BJ (cell line): Measurements from ENCODE around the gene PEX26. TPM values are rescaled to one million over a fixed set of nuclear protein-coding genes. Genes with fewer than 3 reads are reported as not detected.

Source experiments
- CTCF ChIA-PET: fragments of 350-600 bp; formaldehyde crosslinking; extraction: SDS; loops from one replicate; lab custom pipeline; 2021; ENCODE audit warnings: antibody characterized with exemption, inconsistent platforms; lab: Yijun Ruan, JAX
- POLR2A ChIA-PET: fragments of 300-600 bp; sonication (Branson Sonifier 250); formaldehyde crosslinking; extraction: SDS; loops from one replicate; lab custom pipeline; 2021; ENCODE audit warnings: antibody characterized with exemption; lab: Charles Lee
- DNase-seq: peaks from one replicate; pipeline ENCODE4 v3.0.0-alpha.2; 2011; ENCODE audit warnings: low read depth
- H3K27me3 ChIP-seq: 2 replicates; pipeline ENCODE4 v1.6.0; 2011; ENCODE audit warnings: low read length; ENCODE audit not compliant: control insufficient read depth, insufficient read depth
- H3K36me3 ChIP-seq: 2 replicates; pipeline ENCODE4 v1.5.1; 2011; ENCODE audit warnings: low read length; ENCODE audit not compliant: control insufficient read depth, insufficient read depth
- H3K4me3 ChIP-seq: 2 replicates; pipeline ENCODE4 v1.5.1; 2011; ENCODE audit warnings: low read depth, mild to moderate bottlenecking, control low read depth, low read length
- polyA plus RNA-seq: library from polyadenylated mRNA; depleted of rRNA; stranded (reverse); fragments of >200 nt; gene quantifications from 2 replicates; pipeline ENCODE4 v1.2.3, GENCODE V29; 2011
- TF ChIP-seq, protein P1 (sequence below): IDR thresholded peaks from 2 replicates; pipeline ENCODE4 v1.5.1; 2011; ENCODE audit warnings: low read depth, mild to moderate bottlenecking, control low read depth, inconsistent platforms, low read length, moderate library complexity; ENCODE audit not compliant: insufficient read depth

The PEX26 gene
- polyA plus RNA-seq, 1 experiment, result 30.6 TPM

DNA sequence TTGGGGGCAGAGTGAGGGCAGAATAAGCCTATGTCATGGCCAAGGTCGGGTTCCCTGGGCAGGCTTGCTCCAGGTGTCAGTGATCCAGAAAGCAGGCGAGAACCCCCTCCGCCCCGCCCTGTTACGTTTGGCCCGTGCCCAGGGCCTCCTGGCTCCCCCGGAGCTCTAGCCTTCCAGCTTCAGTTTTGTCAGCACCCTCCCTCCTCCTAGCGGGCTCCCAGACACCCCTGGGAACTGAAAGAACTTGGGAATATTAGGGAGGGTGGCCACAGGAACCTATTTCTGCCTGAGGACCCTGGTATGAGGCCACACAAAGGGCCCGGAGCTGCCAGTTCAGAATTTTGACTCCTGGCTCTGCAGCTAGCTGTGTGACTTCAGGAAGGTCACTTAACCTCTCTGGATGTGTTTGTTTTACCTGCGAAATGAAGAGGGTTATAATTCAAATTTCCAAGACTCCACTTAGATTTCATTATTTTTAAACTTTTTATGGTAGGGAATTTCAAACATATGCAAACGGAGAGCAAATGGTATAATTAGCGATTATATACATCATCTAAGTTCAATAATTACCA lies 34.1 kb downstream of the PEX26 start:
- TF ChIP-seq, protein P1, sequence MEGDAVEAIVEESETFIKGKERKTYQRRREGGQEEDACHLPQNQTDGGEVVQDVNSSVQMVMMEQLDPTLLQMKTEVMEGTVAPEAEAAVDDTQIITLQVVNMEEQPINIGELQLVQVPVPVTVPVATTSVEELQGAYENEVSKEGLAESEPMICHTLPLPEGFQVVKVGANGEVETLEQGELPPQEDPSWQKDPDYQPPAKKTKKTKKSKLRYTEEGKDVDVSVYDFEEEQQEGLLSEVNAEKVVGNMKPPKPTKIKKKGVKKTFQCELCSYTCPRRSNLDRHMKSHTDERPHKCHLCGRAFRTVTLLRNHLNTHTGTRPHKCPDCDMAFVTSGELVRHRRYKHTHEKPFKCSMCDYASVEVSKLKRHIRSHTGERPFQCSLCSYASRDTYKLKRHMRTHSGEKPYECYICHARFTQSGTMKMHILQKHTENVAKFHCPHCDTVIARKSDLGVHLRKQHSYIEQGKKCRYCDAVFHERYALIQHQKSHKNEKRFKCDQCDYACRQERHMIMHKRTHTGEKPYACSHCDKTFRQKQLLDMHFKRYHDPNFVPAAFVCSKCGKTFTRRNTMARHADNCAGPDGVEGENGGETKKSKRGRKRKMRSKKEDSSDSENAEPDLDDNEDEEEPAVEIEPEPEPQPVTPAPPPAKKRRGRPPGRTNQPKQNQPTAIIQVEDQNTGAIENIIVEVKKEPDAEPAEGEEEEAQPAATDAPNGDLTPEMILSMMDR, result no peak
- CTCF ChIA-PET, result no interaction called here
- POLR2A ChIA-PET, result no interaction called here

DNA sequence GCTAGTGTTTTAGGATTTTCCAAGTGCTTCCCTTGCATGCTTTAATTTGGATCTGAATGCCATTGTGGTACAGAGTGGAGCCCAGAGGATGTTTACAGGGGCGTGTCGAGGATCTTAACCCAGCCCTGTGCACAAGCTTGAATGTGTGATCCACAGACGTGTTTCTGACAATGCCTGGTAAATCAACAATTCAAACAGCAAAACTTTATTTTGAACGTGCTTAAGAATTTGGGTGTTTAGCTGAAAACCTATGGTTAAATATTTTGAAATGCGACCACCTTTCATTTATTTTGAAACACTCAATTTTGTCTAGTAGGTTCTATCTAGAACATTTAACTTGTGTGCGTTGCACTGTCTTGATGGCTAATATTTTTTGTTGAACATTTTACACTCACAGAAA lies 34.6 kb downstream of the PEX26 start:
- Histone ChIP-seq H3K4me3 (no peak overlapping the region), H3K27me3 (peaks cover 3% of the 10 kb centered on the region), H3K36me3 (no peaks in the 10 kb centered on the region)
- CTCF ChIA-PET, result interaction anchor here (1.0 kb wide), 1 partner anchor 283 kb away, joined by 3 read pairs; no protein-coding TSS in a partner anchor
- TF ChIP-seq, protein P1, result no peak
- no peak for DNase-seq
- POLR2A ChIA-PET, result no interaction called here

More for the DNA sequence above, 34.1 kb downstream of the PEX26 start:
- Histone ChIP-seq H3K36me3 (no peaks in the 10 kb centered on the region), H3K27me3 (peaks cover 3% of the 10 kb centered on the region), H3K4me3 (no peak overlapping the region)
- no peak for DNase-seq

DNA sequence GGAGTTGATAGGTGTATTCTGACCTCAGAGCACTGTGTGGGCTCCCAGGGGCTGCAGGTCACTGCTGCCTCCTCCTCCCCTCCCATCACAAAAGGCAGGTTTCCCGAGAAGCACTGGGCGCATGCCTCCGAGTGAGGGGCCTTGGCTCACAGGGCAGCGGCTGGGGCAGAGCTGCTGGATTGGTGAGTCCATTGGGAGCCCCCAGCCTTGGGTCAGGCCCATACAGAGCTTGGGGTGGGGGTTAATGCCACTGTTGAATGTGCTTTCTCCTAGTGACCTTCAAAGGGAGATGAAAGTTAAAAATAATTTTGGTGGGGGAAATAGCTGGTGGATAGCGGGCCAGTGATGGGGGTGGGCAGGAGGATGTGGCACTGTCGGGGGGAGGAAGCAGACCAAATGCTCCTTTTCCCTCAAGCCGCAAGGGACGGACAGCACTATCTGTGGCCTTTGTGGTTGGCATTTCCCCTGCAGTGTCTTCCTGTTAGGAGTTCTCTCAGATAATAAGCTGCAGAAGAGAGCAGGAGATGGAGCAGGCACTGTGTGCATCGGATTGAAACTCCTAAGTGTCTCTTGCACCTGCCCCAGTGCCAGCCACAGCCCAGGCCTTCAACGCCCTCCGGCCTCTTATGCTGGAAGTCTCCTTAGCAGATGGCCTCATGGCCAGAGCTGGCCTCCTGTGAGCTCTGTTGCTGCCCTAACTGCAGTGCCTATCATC lies 36.0 kb downstream of the PEX26 start:
- POLR2A ChIA-PET, result no interaction called here
- CTCF ChIA-PET, result interaction anchor here (1.0 kb wide), 1 partner anchor 284 kb away, joined by 3 read pairs; no protein-coding TSS in a partner anchor
- no peak overlapping the region for H3K4me3 ChIP-seq
- TF ChIP-seq, protein P1, result no peak
- peaks cover 3% of the 10 kb centered on the region for H3K27me3 ChIP-seq
- no peaks in the 10 kb centered on the region for H3K36me3 ChIP-seq
- DNase-seq, result no peak

DNA sequence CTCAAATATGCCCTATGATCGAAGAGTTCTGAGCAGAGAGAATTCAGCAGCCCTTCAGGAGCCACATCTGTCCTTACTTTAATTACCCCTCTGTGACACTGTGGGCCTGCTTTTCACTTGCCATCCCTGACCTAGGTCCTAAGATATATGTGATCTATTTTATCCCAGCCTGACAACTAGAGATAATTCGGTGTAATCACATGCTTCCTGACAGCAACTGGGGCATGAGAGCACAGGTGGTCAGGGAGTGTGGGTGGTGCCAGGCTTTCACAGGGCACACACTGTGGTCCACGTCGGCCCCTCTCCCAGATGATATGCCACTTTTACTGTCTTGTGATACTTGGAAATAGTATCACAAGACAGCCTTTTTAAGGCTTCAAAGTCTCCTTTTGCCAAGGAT lies 36.7 kb downstream of the PEX26 start:
- TF ChIP-seq, protein P1, result no peak
- ChIA-PET CTCF (no interaction called here), POLR2A (no interaction called here)
- Histone ChIP-seq H3K36me3 (no peaks in the 10 kb centered on the region), H3K27me3 (peaks cover 3% of the 10 kb centered on the region), H3K4me3 (no peak overlapping the region)
- DNase-seq, result no peak

DNA sequence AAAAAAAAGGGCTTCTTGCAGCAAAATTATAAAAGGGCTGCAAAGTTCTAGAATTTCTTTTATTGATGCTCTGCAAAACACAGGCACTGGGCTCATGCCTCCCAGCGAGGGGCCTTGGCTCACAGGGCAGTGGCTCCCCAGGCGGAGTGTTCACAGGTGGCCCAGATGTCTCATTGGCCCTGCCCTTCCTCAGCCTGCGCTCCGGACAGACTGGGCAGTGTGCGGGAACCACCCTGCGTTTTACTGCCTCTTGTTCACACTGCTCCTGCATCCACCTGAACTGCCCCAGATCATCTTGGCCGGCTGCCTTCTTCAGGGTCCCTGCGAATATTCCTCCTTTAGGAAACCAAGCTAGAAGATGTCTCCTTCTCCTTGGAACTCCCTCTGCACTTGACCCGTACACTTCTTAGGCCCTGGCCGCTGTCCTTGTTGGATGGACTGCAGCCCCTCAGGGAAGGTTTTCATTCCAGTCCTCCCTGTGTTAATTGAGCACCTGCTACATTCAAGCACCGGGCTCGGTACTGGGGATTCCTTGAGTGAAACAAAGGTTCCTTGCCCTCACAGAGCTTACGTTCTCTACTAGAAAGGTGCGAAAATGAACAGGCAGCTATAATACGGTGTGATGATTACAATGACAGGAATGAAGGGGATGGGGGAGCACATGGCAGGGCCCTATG lies 37.3 kb downstream of the PEX26 start:
- Histone ChIP-seq H3K27me3 (peaks cover 3% of the 10 kb centered on the region), H3K36me3 (no peaks in the 10 kb centered on the region), H3K4me3 (no peak overlapping the region)
- TF ChIP-seq, protein P1, result no peak
- POLR2A ChIA-PET, result no interaction called here
- CTCF ChIA-PET, result interaction anchor here (0.5 to 1.1 kb wide), 2 partner anchors 17 to 43 kb away, joined by 3 read pairs; no protein-coding TSS in a partner anchor
- DNase-seq, result no peak
